HG02610 (cell line): ENCODE measurements around the gene ABCB9.
"Not testable (repeated sequence)": the region's sequence is repeated elsewhere in the genome, so short reads cannot be mapped to it uniquely, and the experiment has no call there.

ENCODE experiments used
- ATAC-seq: cut with Tn5 transposase; IDR thresholded peaks from one replicate; pipeline ENCODE4 v1.9.1; 2021; ENCODE audit warnings: mild to moderate bottlenecking, moderate library complexity; ENCODE audit not compliant: unreplicated experiment

The ABCB9 gene

DNA sequence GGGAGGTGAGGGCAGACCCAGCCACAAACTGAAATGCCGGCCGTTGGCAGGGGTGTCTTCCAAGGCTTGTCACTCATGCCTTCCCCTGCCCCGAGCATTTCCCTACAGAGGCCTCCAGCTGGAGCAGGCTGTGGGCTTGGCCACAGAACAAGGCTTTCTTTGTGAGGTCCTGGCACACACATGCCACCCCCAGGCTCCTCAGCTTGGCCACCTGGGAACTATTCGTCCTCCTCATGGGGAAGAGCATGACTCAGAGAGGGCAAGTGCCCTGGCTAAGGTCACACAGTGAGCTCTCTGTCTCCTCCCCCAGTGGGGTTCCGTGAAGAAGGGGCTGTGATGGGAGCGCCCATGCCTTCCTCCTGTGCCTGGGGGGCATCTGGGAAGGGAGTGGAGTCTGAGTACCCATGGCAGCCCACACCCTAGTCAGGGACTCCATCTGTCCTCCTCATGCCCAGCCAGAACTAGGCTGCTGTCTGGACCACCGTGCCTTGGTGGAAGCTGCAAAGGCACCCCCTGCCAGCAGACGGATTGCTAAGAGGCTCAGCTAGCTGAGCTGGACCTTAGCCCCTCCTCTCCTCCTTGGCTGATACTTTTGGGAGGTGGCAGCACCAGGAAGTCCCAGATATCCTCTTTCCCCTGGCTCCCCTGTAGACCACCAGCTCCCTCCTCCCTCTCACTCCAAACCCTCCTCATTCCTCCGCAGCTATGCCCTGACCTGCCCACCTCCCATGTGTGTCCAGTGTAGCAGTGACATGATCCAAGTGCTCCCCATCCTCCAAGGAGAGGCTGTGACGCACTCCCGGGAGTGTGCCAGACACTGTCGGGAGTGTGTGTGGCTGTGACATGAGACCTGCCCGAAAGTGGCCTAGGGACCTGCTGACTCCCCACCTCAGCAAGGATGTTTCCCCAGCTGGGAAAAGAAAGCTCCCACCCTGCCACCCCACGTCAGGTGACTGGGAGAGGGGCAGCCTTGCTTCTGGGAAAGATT is 21.4 kb downstream of the ABCB9 start:
- no peak for ATAC-seq

GRCh38 chr12:122943196-122943595 is 23.1 kb downstream of the ABCB9 start:
- no peak for ATAC-seq

- no peak for ATAC-seq
These were observed 23.6 kb downstream of the ABCB9 start for GRCh38 chr12:122942637-122943036.

DNA sequence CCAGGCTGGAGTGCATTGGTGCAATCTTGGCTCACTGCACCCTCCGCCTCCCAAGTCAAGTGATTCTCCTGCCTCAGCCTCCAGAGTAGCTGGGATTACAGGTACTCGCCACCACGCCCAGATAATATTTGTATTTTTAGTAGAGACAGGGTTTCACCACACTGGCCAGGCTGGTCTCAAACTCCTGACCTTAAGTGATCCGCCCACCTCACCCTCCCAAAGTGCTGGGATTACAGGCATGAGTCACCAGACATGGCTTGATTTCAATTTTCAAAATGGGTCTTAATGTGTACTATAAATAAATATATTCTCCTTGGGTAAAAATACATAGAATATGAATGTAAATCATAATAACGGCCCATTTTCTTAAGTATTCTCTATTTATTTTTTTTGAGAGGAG is 24.9 kb downstream of the ABCB9 start:
- not testable (repeated sequence) for ATAC-seq

DNA sequence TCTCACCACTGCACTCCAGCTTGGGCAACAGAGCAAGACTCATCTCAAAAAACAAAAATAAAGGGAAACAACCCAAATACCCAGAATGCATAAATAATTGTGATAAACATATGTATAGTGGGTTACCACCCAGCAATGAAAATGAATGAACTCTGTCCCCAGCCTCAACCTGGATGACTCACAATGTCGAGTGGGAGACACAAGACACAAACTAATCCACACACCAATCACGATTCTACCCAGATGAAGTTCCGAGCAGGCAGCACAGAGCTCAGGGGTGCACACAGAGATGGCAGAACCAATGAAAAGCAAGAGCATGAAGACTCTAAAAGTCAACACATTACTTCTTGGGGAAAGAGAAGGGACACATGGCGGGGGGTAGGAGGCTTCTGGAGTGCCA is 27.1 kb downstream of the ABCB9 start:
- ATAC-seq = no peak

DNA sequence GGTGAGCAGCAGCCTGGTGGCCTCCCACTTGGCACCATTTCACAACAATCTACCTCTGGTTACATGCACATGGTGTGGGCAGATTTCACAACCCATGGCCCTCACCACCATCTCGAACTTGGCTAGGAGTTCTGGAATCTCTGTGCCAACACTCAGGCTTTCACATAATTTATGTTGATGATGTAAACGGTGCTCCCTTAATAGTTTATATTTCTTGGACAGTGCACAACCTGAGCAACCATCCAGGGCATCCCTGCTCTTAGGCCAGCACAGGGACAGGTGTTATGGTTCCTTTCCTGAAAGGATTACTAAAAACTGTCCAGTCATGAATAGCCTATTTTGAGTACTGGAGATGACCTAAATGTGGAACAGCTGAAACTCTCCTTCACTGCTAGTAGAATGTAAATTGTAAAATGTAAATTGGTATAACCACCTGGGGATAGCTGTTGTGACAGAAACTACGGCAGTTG is 28.6 kb downstream of the ABCB9 start:
- peak; percentile 45 for ATAC-seq

DNA sequence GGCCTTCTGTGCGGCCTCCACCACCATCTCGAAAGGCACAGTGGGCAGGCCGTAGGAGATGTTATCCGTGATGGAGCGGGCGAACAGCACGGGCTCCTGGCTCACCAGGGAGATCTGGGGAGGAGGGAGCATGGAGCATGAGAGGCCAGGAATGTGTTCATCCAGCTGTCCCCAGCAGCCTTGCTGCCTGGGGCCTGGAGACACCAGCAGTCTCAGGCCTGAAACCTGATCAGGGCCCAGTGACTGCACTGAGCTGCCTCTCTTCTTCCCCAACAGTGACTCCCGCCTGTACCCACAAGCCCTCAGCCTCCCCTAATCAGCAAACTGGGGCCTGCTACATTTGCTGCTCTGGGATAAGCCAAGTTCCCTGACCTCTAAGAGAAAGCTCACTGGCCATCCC is 30.9 kb downstream of the ABCB9 start:
- no peak for ATAC-seq

DNA sequence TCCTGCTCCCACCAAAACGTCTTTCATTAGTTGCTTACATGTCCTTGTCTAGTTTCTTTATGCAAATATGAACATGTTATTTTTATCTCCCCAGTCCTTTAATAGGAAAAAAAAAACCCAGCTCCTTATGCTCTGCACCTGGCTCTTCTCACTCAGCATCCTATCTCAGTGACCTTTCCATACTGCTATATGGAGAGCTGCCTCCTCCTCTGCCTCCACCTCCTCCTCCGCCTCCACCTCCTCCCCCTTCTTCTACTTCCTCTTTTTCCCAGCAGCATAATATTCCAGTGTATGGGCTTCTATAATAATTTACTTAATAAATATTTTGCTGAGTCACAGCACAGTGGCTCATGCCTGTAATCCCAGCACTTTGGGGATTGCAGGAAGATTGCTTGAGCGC is 31.5 kb downstream of the ABCB9 start:
- no peak for ATAC-seq

- ATAC-seq = no peak
These were observed 34.1 kb downstream of the ABCB9 start for GRCh38 chr12:122932207-122932606.

GRCh38 chr12:122929812-122930211 is 36.5 kb downstream of the ABCB9 start:
- no peak for ATAC-seq

- ATAC-seq = no peak
These were observed 37.1 kb downstream of the ABCB9 start for GRCh38 chr12:122929148-122929538.

GRCh38 chr12:122928404-122929147 is 37.7 kb downstream of the ABCB9 start:
- ATAC-seq = no peak

- no peak for ATAC-seq
These were observed 38.4 kb downstream of the ABCB9 start for GRCh38 chr12:122927756-122928403.

- ATAC-seq = no peak
These were observed 44.3 kb downstream of the ABCB9 start for GRCh38 chr12:122921917-122922316.

DNA sequence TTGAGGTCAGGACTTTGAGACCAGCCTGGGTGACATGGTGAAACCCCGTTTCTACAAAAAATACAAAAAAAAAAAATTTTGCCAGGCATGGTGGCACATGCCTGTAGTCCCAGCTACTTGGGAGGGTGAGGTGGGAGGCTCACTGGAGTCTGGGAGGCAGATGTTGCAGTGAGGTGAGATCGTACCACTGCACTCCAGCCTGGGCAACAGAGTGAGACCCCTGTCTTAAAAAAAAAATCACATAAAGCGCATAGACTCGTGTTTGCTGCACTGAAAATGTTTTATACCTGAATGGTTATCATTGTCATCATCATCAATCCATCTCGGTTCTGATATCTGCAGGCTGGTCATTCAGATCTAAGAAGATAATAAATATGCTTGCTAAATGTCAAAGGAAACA is 45.6 kb downstream of the ABCB9 start:
- ATAC-seq = no peak

DNA sequence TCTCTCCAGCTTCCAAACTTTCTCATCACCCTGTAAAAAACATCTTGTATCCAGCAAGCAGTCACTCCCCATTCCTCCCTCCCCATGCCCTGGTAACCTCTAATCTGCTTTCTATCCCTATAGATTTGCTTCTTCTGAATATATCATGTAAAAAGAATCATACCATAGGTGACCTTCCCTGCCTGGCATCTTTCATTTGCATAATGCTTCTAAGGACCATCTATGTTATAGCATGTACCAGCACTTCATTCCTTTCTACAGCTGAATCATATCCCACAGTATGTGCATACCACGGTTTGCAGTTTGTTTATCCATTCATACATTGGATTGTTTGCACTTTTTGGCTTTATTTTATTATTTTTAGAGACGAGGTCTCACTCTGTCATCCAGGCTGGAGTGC is 47.4 kb downstream of the ABCB9 start:
- no peak for ATAC-seq

DNA sequence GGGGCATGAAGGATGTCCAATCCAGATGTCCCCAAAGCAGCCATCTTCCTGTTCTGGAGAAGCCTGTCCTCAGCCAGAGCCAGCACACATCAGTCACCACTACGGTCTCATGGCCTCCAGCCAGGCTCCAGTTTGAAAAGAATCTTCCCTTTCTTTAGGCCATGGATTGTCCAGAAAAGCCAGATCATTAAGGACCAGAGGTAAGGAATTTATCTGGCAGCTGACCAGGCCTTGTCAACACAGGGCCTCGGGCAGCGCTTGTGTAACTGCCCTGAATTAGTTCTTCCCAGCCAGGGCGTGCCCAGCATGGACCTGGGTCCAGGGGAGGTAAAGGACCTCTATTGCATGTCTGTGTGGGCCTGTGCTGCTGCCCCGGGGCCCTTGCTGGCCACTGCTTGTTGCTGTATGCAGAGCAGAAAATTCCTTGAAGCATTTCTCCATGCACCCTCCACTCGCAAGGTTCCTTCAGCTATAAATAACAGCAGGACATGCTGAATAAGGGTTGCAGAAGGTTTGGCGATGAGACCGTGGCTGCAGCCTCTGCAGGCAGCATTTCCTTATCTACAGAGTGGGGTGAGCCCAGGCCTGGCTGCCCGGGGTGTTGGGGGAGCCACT is 48.6 kb downstream of the ABCB9 start:
- no peak for ATAC-seq

DNA sequence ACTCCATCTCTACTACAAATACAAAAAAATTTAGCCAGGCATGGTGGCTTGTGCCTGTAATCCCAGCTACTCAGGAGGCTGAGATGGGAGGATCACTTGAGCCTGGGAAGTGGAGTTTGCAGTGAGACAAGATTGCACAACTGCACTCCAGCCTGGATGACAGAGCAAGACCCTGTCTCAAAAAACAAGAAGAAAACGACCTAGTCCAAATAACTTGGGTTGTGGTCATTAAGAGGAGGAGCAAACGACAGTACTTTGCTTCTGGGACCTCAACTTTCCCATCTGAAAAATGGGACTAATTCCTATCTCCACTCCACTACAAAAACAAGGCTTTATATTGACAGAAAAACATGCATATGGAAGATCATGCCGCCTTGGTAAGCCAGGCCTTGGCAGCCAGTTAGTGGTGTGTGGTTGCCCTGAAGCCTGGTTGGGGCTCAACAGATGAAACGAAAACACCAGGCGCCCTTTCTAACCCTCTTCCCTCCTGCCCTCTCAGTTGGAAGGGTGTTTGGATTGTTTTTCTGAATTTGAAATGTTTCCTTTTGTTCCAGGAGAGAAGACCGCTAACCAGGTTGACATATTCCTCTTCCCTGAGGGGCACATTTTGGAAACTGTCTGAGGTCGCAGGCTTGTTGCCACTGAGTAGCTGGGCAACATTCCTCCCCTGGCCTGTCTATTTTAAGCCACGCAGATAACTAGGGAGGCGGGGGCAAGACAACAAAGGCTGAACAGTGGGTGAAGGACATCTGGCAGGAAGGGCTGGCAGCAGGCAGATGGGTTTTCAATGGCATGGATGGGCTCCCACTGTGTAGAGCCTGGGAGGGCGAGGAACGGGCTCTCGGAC is 56.6 kb downstream of the ABCB9 start:
- no peak for ATAC-seq

- ATAC-seq = no peak
These were observed 57.3 kb downstream of the ABCB9 start for GRCh38 chr12:122908915-122909314.

DNA sequence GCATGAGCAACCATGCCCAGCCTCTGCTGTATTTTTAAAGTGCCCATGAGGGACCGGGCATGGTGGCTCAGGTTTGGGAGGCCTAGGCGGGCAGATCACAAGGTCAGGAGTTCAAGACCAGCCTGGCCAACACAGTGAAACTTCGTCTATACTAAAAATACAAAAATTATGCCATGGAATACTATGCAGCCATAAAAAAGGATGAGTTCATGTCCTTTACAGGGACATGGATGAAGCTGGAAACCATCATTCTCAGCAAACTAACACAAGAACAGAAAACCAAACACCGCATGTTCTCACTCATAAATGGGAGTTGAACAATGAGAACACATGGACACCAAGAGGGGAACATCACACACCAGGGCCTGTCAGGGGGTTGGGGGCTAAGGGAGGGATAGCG is 61.0 kb downstream of the ABCB9 start:
- not testable (repeated sequence) for ATAC-seq
